GM12865 (cell line): Measurements from ENCODE around the gene SYTL4.

Experiments used
- DNase-seq: peaks from one replicate; pipeline ENCODE4 v3.0.0; 2010; ENCODE audit warnings: low read depth
- H3K4me3 ChIP-seq: 2 replicates; pipeline ENCODE4 v1.5.1; 2011; ENCODE audit warnings: mild to moderate bottlenecking, low read depth, low read length, control low read depth
- CTCF ChIP-seq: IDR thresholded peaks from 2 replicates; pipeline ENCODE4 v1.5.1; 2011; ENCODE audit warnings: low read length, control low read depth, low read depth, inconsistent platforms; ENCODE audit not compliant: insufficient read depth; ENCODE audit errors: missing control alignments

Gene SYTL4

GRCh38 chrX:100695302-100695701 is 36.6 kb downstream of the SYTL4 start:
- TF ChIP-seq CTCF, result no peak
- no peak overlapping the region for H3K4me3 ChIP-seq
- DNase-seq, result no peak

GRCh38 chrX:100687546-100687945 is 44.4 kb downstream of the SYTL4 start:
- no peak overlapping the region for H3K4me3 ChIP-seq
- DNase-seq, result peak; percentile 47
- TF ChIP-seq CTCF, result no peak

- no peak overlapping the region for H3K4me3 ChIP-seq
- DNase-seq, result peak; percentile 13
- no peak for TF ChIP-seq CTCF
Measured at GRCh38 chrX:100687128-100687527, 44.8 kb downstream of the SYTL4 start.

- no peak for TF ChIP-seq CTCF
- no peak overlapping the region for H3K4me3 ChIP-seq
- no peak for DNase-seq
Measured at GRCh38 chrX:100685997-100686305, 46.0 kb downstream of the SYTL4 start.

- no peak overlapping the region for H3K4me3 ChIP-seq
- peak; percentile 81 for DNase-seq
- TF ChIP-seq CTCF, result peak; percentile 67
Measured at GRCh38 chrX:100685284-100685996, 46.5 kb downstream of the SYTL4 start.

- no peak for TF ChIP-seq CTCF
- H3K4me3 ChIP-seq, result no peak overlapping the region
- no peak for DNase-seq
Measured at GRCh38 chrX:100682939-100683338, 49.0 kb downstream of the SYTL4 start.

- no peak for DNase-seq
- TF ChIP-seq CTCF, result no peak
- no peak overlapping the region for H3K4me3 ChIP-seq
Measured at GRCh38 chrX:100681599-100681998, 50.3 kb downstream of the SYTL4 start.
